SK-N-MC (cell line): ENCODE results near the gene LGALS16.

Source experiments
- EZH2 ChIP-seq: fragments of 200-600 bp; sonication (generic); IDR thresholded peaks from one replicate; pipeline ENCODE4 v1.6.1; 2017; ENCODE audit warnings: antibody characterized with exemption
- POLR2AphosphoS5 ChIP-seq: IDR thresholded peaks from 2 replicates; pipeline ENCODE4 v1.6.1; 2012; ENCODE audit warnings: mild to moderate bottlenecking, low read depth, low read length, borderline replicate concordance

DNA sequence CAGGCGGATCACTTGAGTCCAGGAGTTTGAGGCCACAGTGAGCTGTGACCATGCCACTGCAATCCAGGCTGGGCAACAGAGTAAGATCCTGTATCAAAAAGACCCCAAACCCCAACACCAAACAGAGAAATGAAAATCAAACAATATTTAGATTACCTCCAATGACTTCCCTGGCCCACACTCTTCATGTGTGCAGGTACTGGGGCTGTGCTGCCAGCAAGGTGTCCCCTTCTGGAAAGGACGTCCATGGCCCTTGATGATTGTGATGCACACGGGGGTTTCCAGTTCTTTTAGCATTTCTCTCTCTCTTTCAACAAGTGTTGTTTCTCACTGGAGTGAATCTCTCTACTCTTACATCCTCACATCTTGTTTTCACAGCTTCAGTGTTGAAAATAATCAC lies 24.9 kb downstream of the LGALS16 start:
- no peak for TF ChIP-seq EZH2
- no peak for TF ChIP-seq POLR2AphosphoS5
